DMS114 treated with DMSO at 0.1 percent for 48 hours (cell line): ENCODE results near the gene TIAM2.

Source experiments
- DNase-seq: peaks from one replicate; lab custom pipeline; 2025; ENCODE audit not compliant: unreplicated experiment; lab: John Stamatoyannopoulos, UW

The TIAM2 gene

DNA sequence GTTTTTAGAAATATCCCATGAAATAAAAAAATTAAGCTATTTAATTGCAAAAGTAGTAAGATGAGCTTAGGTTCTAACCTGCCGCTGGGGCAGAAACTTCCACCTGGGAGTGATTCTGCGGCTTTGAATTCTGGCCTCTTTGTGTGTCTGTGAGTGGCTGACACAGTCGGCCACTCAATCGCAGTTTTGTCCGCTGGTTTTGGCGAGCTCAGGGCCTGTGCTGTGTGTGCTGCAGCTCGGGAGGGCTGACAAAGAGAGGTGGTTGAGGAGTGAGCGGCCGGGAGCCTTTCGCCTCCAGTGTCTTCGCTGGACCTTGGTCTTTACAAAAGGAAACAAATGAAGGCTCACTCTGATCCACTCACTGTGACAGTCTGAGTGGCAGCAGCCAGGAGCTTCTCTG is 128.4 kb downstream of the TIAM2 start:
- DNase-seq, result no peak

DNA sequence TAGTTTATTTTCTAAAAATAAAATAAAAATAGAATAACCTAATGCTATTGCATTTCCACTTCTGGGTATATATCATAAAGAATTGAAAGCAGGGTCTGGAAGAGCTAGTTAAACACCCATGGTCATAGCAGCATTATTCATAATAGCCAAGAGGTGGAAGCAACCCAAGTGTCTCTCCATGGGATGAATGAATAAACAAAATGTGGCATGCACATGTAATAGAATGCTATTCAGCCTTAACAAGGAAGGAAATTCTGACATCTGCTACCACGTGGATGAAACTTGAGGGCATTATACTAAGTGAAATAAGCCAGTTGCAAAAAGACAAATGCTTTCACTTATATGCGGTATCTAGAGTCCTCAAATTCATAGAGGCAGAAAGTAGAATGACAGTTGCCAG is 130.8 kb downstream of the TIAM2 start:
- no peak for DNase-seq

DNA sequence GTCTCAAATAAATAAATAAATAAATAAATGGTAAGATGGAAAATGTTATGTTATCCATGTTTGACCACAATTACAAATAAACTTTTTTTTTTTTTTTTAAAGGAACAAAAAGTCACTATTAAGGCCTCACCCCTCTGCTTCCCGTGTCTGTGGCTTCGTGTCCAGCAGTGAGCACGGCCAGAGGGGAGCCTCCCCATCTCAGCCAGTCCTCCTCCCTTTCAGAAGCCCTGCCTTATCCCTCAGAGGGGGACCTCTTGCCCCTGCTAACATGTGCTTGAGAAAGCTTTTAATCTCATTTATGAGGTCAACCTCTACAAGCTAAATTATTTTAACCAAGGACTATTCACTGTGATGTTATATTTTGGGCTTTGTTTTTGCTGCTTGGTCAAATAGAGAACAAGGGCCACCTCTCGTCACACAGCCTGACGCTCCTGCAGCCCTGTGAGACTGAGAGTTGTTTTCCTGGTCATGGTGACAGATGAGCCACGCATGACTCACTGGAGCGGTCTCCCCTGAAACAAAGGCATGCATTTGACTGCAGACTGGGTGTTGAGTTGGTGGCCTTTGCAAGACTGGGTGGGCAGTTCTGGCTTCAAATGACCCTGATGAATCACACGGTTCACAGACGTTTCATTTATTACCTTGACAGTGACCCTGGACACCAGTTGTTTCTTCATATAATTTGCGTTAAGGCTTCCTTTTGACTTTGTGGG is 131.8 kb downstream of the TIAM2 start:
- no peak for DNase-seq

- DNase-seq, result no peak
Measured at GRCh38 chr6:155128977-155129376, 133.9 kb downstream of the TIAM2 start.

DNA sequence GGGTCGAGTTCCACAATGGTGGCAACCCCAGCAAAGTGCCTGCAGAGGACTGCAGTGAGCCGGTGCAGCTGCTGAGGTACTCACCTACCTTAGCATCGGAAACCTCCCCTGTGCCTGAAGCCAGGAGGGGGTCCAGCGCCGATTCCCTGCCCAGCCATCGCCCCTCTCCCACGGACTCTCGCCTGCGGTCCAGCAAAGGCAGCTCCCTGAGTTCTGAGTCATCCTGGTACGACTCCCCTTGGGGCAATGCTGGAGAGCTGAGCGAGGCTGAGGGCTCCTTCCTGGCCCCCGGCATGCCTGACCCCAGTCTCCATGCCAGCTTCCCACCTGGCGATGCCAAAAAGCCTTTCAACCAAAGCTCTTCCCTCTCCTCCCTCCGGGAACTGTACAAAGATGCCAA is 134.6 kb downstream of the TIAM2 start:
- DNase-seq, result no peak

DNA sequence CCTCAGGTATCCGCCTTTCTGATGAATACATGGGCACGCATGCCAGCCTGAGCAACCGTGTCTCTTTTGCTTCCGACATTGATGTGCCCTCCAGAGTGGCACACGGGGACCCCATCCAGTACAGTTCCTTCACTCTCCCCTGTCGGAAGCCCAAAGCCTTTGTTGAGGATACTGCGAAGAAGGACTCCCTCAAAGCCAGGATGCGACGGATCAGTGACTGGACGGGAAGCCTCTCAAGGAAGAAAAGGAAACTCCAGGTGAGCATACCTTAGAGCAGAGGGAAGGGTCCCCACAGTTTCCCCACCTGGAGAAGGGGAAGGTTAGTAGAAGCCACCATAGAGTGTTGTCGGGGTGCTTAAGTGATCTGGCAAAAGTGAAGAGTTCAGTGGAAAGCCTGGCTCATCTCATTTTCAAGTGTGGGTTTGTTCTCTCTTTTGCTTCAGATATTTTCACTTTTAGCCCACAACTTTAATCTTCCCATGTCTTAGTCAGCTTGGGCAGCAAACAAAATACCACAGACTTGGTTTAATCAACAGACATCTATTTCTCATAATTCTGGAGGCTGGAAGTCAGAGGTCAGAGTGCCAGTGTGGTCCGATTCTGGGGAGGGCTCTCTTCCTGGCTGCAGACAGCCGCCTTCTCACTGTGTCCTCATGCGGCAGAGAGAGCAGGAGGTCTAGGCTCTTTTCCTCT is 135.2 kb downstream of the TIAM2 start:
- DNase-seq, result no peak

- DNase-seq, result no peak
Measured at GRCh38 chr6:155132617-155133016, 137.5 kb downstream of the TIAM2 start.

GRCh38 chr6:155141002-155141401 is 145.9 kb downstream of the TIAM2 start:
- no peak for DNase-seq

DNA sequence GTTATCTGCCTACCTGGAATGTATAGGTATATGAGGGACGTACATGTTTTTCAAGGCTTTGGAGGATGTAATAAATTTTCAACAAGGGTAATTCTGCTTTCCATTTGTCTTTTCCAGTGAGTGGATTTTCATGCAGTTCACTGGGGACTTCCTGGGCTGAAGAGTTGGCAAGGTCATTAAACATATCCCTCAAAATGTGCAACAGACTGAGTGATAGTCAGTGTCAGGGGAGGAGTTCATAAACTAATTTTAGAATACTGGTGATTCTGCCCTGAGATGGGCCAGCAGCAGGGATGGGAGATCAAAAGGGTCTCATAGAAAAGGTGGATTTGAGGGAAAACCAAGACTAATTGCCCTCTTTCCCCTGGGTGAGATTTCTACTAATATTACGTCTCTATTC is 146.4 kb downstream of the TIAM2 start:
- no peak for DNase-seq

DNA sequence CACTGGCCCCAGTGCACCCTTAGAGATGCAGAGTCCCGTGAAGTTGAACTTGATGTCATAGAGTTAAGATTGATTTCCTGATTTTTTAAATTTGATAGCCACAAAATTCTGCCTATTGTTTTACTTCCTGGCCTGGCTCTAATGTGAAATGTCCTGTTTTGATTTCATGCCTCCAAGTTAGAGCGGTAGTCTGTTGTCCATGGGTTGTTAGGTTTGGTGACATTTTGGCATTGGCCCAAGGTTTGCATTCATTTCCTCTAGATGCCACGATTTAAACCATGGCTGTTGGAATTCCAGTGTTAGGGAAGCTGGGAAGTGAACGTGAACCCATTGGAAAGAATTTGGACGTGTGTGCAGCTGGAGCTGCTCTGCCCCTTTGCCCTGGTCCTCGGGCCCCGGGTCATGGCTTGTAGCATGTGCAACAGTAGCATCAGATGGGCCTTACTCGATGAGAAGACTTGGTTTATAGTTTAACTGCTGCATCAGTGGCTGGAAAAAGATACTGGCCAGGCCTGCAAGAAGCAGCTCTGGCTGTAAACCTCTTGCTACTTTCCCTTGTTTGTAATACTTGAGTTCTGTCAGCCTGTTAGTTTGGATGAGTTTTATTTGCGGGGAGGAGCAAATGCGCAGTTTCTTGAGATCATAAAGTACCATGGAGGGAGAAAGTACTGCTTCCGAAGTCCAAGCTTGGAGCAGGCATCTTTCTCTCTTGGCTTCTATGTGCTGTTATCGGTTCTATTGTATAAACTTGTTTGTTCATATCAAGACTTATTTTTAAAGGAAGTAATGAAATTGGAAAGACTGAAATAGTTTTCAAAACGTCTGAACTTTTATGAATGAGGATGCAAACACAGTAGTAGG is 147.3 kb downstream of the TIAM2 start:
- DNase-seq, result no peak

GRCh38 chr6:155143029-155143577 is 148.0 kb downstream of the TIAM2 start:
- no peak for DNase-seq

DNA sequence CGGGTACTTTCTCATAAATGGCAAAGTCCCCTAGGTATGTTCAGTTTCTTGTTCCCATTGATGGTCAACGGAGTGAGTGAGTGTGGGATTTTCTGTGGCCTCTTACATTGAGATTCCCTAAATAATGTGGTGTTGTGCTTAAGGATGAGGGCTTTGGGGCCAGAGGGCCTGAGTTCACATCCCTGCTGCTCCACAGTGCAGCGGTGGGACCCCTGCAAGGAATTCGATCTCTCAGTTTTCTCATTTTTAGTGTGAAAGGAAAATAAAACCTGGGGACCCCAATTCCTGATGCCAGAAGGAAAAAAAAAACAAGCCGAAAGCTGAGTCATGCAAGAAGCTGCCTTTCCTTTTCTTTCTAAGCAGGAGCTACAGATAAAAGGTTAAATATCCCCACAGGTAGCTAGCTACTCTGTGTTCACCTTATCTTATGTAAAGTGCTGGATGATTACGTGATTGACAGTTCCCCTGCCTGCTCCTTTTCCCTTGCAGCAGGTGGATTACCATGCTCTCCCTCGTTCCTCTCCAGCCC is 148.5 kb downstream of the TIAM2 start:
- no peak for DNase-seq

- no peak for DNase-seq
Measured at GRCh38 chr6:155146205-155146604, 151.1 kb downstream of the TIAM2 start.

- no peak for DNase-seq
Measured at GRCh38 chr6:155147958-155148663, 153.0 kb downstream of the TIAM2 start.

DNA sequence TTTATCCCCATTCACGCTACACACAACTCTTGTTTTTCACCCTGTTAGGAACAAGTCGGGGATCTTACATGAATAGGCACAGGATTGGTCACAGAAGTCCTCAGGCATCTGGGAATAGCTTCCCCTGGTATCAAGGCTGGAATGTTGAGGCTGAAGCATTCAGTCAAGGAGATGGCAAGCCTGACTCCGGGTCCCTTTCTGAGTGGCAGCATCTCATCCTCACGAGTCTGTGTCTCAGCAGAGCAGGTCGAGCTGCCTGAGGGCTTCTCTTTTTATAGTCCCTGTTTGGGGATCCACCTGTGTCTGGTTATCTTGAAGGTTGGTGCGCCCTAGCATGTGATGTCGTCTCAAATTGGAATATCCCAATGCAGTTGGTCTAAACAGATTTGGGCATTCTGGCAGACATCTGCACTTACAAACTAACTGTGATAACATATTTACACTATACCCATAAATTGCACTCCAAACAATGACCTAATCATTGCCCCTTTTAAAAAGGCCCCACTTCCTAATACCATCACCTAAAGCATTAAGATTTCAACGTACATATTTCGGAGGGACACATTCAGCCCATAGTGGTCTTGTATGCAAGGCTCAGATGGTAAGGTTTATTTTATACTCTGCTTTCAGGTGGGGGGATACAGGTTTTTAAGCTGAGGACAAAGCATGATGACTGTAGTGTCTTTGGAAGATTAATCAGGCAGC is 156.0 kb downstream of the TIAM2 start:
- DNase-seq, result no peak

DNA sequence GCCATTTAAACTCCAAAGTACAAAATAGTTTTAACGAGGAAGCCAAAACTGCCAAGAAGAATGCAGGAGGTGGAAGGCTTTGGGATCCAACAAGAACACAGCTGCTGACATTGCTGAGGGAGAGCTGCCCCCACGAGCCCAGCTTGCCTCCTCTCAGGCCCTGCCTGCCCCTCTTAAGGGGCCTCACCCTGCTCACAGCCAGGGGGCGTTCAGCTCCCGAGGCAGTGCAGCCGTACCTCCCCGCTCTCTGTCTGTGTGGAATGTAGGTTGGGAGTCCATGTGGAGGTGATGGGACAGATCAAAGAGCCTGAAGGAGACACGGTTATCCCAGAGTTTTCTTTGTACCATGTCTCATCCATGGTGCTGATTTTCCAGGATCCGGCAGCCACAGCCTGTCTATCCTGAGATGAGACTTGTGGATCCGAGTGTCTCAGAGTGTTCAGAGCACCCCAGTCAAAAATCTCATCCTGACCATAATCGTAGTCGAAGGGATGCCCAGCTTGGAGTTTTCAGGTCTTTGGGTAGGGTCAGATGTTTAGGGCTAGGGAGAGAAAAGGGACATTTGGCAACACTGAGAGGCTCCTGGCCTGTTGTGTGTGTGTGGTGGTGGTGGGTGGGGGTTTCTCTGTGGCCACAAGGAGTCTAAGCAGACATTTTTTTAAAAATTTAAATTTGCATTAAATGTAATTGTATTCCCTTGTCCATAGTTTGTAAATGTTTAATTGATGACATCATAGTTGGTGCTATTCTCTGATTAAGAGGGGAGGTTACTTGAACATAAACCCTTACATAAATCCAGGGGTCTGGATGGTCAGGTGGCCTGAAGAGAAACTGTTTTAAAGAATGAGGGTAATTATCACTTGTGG is 157.3 kb downstream of the TIAM2 start:
- no peak for DNase-seq

DNA sequence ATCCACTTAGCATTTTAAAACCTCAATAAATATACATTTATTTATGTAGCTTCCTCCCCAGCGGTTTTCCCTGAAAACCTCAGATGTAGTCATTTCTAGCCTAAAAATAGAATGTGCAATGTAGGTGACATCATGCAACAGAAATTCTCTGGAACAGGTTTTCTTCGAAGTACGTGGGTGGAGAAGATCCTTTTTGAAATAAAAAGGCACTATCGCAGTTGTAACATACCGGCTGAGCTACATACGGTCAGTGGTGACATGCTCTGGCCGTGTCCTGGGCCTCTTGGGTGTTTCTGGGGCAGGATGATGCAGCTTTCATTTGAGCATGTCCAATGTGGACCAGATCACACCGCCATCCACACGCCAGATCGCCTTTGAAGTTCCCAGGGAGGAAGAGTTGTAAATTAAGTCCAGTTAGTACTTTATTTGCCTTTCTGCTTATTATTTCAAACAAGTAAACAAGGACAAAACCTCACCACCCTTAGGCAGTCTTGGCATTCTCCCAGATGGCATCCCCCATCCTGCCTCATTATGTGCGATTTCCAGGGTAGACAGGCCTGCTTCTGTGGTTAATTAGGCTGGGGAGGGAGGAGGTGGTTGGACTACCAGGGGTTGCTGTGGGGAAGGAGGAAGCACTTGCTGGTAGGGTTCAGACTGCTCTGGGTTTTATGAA is 159.2 kb downstream of the TIAM2 start:
- no peak for DNase-seq

DNA sequence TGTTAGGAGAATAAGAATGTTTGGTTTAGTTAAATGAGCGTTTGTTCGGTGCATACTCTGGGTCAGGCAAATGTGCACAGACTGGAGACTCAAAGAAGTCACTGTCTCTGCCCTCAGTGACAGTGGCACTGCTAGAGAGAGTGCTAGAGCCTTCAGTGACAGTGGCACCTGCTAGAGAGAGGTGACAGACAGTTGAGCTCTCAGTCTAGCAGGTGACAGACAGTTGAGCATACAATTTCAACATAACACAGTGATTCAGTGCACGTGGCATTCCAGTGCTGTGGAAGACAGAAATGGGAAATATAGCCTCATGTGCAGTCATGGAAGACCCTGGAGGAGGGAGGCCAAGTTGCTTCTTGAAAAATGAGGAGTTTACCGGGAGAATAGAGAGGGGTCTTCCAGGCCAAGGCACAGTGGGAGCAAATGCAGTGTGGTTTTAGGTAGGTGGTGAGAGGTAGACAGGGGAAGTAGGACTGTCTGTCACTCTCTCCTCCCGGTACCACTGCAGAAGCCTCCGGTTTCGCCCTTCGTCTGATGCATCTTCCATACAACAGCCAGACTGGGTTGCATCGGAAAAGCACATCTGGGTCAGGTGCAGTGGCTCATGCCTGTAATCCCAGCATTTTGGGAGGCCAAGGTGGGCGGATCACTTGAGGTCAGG is 160.8 kb downstream of the TIAM2 start:
- DNase-seq, result no peak
